HG03342 (cell line): ENCODE measurements around the gene LRCH1.

Experiments used
- ATAC-seq: cut with Tn5 transposase; IDR thresholded peaks from one replicate; pipeline ENCODE4 v1.9.1; 2021; ENCODE audit warnings: mild to moderate bottlenecking, moderate library complexity; ENCODE audit not compliant: unreplicated experiment

Gene LRCH1

DNA sequence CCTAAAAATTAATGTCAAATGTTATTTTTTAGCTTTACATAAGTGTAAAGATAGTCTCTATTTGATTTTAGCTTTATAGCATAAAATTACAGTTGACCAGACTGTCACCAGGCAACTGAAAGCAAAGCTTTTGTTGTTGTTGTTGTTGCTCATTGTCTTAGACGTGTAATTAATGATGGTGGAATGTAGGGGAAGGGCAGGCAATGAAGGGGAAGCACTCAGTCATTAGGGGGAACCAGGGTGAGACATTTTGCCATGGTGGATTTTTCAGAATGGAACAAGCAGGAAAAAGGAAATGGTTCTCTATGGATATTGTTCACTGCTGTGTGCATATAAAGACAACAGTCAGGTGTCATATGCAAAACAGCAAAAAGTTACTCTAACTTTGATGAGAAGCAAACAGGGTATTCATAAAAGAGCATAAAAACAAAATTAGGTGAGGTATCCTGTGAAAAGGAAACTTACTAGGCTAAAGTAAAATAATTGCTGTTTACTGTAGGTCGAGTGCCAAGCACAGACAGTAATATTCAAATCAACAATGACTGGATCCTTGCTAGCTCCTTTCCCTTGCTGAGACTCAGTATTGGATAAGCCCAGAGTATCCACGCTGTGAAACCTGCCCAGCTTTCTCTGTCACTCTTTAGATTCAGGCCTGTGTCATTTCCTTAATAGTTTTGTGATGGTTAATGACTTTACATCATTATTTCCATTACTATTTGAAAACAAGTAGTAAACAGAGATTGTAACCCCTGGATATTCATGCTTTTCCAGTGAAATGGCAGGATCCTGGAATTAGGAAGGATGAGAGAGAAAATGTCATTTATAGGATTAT is 110.5 kb downstream of the LRCH1 start:
- ATAC-seq: no peak

DNA sequence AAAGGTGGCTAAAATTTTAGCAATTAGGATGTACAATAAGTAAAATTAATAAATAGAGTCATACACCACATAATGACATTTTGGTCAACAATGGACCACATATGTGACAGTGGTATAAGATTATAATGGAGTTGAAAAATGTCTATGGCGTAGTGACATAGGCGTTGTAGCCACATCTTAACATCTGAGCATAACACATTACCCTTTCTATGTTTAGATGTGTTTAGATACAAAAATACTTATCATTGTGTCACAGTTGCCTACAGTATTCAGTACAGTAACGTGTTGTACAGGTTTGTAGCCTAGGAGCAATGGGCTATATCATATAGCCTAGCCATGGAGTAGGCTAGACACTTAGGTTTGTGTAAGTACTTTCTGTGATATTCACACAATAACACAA is 111.2 kb downstream of the LRCH1 start:
- ATAC-seq: no peak

GRCh38 chr13:46665248-46665632 is 112.3 kb downstream of the LRCH1 start:
- ATAC-seq: no peak

DNA sequence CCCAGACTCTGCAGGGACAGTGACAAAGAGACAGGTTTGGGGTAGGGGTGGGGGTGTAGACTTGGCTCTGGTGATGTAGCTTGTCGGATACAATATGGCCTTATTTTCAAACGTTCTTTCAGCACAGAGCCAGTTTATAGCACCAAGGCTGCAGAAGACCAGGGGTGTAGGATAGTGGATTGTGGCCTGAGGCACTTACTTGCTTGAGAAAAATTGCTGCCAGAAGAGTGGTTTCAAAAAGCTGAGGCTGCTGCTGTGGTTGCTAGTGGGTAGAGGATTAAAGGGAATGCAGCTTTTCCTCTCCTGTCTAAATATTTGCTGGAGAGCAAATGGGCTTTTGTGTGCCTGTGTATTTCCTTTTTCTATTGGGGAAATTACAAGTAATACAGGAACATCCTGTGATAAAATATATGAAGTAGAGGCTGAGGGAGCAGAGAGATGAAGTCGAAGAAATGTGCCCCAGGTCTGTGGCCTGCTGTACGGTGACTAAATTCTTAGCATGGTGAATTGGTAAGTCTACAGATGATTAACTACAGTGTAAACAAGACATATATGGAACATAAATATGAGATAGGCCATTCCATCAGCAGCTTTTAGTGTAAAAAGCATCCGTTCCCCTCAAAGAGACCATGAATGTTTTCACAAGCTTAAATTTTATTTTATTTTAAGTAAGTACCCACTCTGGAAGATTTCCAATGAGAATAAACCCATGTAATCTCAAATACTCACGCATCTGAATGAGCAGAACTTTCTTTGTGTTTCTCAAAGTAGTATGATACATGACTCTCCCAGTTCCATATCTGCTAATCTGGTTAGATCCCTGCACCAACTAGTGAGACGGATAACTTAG is 112.9 kb downstream of the LRCH1 start:
- ATAC-seq: peak; percentile 38

DNA sequence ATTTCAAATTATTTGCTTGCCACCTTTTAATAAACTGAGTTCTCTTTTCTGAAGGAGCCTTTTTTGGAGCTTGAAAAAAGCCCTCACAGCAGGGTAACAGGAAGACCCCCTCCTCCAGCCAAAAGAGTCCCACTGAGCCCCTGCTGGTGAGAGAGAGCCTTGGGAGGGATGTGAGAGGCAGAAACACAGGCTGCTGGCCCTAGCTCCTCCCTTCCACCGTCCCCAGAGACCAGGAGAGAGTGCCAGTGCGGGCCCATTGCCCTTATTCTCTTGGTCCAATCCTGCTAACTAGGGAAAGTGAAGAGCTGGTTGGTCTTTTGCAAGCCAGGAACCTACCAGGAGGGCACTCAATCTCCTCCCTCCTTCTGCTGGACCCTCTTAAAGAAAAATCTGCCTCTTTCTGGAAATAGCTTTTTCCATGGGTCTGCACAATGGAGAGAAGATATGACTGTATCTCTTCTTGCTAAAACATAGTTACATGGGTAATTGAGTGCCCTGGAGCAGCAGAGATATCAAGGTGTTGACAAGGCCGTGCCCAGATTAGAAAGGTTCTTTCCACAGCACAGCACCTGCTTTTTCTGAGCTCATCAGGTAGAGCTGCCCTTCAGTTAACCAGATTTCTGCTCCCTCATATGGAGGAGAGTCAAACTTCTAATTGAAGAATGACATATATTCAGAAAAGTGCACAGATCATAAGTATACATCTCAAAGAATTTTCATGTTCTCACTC is 113.9 kb downstream of the LRCH1 start:
- no peak for ATAC-seq

GRCh38 chr13:46667687-46668281 is 114.8 kb downstream of the LRCH1 start:
- ATAC-seq: peak; percentile 57

DNA sequence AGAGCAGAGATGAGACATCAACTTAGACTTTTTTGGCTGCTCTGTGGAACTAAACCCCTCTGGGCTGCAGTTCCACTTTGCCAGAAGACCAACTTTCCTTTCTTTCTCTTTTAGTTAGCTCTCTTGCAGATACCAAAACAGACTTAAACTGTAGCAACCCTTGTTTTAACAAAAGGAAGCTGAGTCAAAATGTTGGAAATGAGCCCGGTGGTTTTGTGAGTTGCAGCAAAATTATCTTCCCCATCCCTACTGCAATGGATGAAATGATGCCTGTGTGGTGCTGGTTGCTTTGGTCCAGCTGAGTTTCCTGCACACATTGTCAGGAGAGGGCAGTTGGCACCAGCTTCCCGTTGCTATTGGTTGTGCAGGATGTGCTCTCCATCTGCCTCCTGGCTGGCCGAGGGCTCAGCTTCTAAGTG is 115.3 kb downstream of the LRCH1 start:
- peak; percentile 12 for ATAC-seq

DNA sequence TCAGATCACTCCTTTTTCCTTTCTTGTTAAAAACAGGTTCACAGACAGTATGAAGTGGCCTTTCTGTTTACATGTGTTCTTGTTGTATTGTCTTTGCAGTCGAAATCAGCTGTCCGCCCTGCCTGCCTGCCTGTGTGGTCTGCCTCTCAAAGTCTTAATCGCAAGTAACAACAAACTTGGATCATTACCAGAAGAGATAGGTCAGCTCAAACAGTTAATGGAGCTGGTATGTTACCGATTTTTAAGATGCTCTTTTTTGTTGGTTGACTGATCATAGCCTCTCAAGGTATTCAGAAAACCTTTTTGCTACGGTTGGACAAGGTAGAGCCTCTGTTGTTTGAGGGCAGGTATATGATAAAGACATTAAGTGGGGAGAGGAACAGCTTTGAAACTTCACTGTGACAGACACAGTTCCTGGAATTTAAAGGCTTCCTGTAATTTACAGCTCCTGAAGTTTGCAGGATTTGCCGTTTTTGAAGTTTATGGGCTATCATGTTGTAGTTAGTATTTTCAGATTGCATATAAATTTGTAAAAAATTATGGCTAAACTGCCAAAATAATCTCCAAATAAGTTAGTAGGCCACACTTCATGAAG is 116.1 kb downstream of the LRCH1 start:
- ATAC-seq: no peak

- no peak for ATAC-seq
Observed at GRCh38 chr13:46672338-46673090, 119.5 kb downstream of the LRCH1 start.

DNA sequence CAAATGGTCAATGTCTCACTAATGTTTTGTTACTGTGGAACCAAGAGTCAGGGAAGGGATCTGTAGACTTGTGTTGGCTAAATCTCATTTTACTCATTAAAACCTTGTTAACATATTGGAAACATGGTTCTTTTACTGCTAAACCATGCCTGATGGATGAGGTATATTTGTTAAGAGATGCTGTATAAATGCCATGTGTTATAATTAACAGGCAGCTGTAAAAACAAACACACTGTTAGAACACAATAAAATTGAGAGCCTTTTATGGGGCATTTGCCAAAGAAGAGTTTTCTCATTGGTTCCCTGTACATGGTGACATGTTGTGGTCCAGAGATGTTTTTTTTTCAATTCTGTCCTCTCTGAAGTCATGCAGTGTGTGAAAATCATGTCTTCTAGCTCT is 122.0 kb downstream of the LRCH1 start:
- no peak for ATAC-seq

- ATAC-seq: no peak
Observed at GRCh38 chr13:46676378-46676725, 123.4 kb downstream of the LRCH1 start.

DNA sequence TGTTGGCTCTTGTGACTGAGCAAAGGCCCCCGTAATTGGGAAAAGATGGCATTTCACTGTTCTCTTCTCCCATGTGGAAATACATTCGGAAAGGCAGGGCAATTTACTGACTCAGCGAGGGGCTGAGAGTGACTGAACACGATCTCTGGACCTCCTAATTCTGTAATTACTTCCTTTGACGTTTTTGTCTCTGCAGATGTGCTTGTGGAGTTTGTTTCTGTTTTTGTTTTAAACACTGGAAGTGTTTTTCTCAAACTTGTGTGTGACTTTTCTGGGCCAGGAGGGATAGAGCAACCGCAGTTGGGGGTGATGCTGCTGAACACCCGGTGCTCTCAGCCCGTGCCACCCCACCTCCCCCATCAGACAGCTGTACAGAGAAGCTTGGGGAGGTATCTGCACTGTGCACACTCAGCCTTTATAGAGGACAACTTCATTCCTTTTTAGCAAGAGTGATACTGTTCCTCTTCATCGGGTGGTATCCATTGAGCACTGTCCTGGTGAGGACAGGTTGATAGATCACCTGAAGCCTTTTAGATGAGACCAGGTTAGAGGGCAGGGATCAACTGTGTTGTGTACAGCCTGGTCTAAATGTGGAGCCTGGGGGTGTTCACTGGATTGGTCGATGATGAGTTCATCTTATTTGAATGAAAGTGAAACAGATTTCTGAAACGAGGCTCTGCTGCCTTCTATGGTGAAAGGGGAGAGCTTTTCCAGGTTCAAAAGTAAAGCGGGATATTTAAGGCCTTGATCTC is 126.6 kb downstream of the LRCH1 start:
- ATAC-seq: peak; percentile 86

DNA sequence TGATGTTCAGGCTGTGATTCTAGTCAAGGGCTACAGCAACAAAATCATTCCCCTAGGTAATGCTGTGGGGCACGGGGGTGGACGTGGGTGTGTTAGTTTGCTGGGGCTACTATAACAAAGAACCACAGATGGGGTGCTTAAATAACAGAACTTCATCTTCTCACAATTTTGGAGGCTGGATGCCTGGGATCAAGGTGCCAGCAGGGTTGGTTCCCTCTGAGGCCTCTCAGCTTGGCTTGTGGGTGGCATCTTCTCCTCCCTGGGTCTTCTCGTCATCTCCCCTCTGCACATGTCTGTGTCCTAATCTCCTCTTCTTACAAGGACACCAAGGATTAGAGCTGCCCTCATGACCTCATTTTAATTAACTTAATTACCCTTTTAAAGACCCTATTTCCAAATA is 129.0 kb downstream of the LRCH1 start:
- no peak for ATAC-seq

- no peak for ATAC-seq
Observed at GRCh38 chr13:46682707-46683106, 129.7 kb downstream of the LRCH1 start.

DNA sequence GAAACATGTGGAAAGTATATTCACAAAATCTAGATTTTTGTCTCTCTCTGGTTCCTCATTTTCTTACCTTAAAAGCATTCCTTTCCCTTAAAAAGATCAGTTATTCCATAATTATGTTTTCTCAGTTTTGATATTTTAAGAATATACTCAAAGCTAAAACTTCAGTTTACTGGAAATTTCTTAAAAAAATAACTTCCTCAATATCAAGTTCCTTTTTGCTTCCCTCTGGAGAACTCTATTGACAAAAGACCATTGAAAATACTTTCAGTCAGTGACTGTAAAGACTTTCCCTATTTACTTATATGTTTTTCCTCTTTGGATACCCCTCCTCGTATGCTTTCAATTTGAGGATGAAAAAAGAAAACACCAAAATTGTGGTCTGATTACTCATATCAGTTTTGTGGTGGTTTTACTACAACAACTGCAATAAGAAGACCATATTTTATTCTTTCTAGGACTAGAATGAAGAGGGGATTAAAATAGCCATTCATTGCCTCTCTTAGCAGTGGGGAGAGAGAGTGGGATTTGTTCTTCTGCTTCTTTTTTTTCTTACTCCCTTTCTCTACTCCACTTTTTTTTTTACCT is 130.8 kb downstream of the LRCH1 start:
- no peak for ATAC-seq

GRCh38 chr13:46684287-46685001 is 131.5 kb downstream of the LRCH1 start:
- no peak for ATAC-seq

- ATAC-seq: no peak
Observed at GRCh38 chr13:46685006-46685730, 132.2 kb downstream of the LRCH1 start.

- no peak for ATAC-seq
Observed at GRCh38 chr13:46686171-46686570, 133.2 kb downstream of the LRCH1 start.
